H9 (cell line): ENCODE results near the gene NSMCE4A. TPM values are rescaled to one million over a fixed set of nuclear protein-coding genes. Genes with fewer than 3 reads are reported as not detected.

Experiments
- DNase-seq: peaks from one replicate; pipeline ENCODE4 v3.0.0-alpha.2; 2017
- H2AFZ ChIP-seq: one replicate; pipeline ENCODE4 v1.6.1; 2013; ENCODE audit warnings: mild to moderate bottlenecking, low read length, control low read depth, moderate library complexity
- H2AK5ac ChIP-seq: 2 replicates; pipeline ENCODE4 v1.6.1; 2013; ENCODE audit warnings: low read length, control low read depth, mixed read lengths; ENCODE audit not compliant: insufficient read length
- H2BK120ac ChIP-seq: one replicate; pipeline ENCODE4 v1.6.1; 2013; ENCODE audit warnings: low read depth, mild to moderate bottlenecking, low read length, control low read depth, inconsistent platforms; ENCODE audit not compliant: poor library complexity, severe bottlenecking
- H2BK12ac ChIP-seq: 2 replicates; pipeline ENCODE4 v1.6.1; 2013; ENCODE audit warnings: low read length, control low read depth, mixed read lengths, low read depth; ENCODE audit not compliant: insufficient read length
- H2BK15ac ChIP-seq: 2 replicates; pipeline ENCODE4 v1.6.1; 2013; ENCODE audit warnings: low read depth, low read length, control low read depth
- H2BK20ac ChIP-seq: one replicate; pipeline ENCODE4 v1.6.1; 2013; ENCODE audit warnings: low read depth, mild to moderate bottlenecking, low read length, control low read depth, inconsistent platforms; ENCODE audit not compliant: poor library complexity, severe bottlenecking
- H2BK5ac ChIP-seq: 2 replicates; pipeline ENCODE4 v1.6.1; 2013; ENCODE audit warnings: low read length, control low read depth, mixed read lengths; ENCODE audit not compliant: insufficient read length
- H3K14ac ChIP-seq: 2 replicates; pipeline ENCODE4 v1.6.1; 2013; ENCODE audit warnings: low read length, control low read depth; ENCODE audit not compliant: insufficient read depth
- H3K18ac ChIP-seq: 2 replicates; pipeline ENCODE4 v1.6.1; 2013; ENCODE audit warnings: low read depth, mild to moderate bottlenecking, mixed read lengths, low read length, control low read depth; ENCODE audit not compliant: insufficient read length
- H3K23ac ChIP-seq: 2 replicates; pipeline ENCODE4 v1.6.1; 2013; ENCODE audit warnings: low read length, control low read depth, mixed read lengths, low read depth; ENCODE audit not compliant: insufficient read length
- H3K23me2 ChIP-seq: 2 replicates; pipeline ENCODE4 v1.6.1; 2013; ENCODE audit warnings: low read depth, mild to moderate bottlenecking, mixed read lengths, low read length, control low read depth; ENCODE audit not compliant: insufficient read length, poor library complexity, severe bottlenecking
- H3K27ac ChIP-seq: 2 replicates; pipeline ENCODE4 v1.5.1; 2013; ENCODE audit warnings: low read length, control low read depth, mixed read lengths, low read depth; ENCODE audit not compliant: insufficient read length
- H3K27me3 ChIP-seq: 2 replicates; pipeline ENCODE4 v1.6.1; 2013; ENCODE audit warnings: low read length, control low read depth, inconsistent platforms; ENCODE audit not compliant: insufficient read depth
- H3K4ac ChIP-seq: 2 replicates; pipeline ENCODE4 v1.6.1; 2013; ENCODE audit warnings: low read depth, mild to moderate bottlenecking, control low read depth, inconsistent platforms, low read length, moderate library complexity
- H3K4me1 ChIP-seq: 2 replicates; pipeline ENCODE4 v1.6.1; 2013; ENCODE audit warnings: low read length, control low read depth, inconsistent platforms; ENCODE audit not compliant: insufficient read depth
- H3K4me2 ChIP-seq: 2 replicates; pipeline ENCODE4 v1.6.1; 2013; ENCODE audit warnings: low read length, control low read depth, mixed read lengths; ENCODE audit not compliant: insufficient read length, insufficient read depth
- H3K56ac ChIP-seq: 2 replicates; pipeline ENCODE4 v1.6.1; 2013; ENCODE audit warnings: low read depth, mild to moderate bottlenecking, mixed read lengths, low read length, control low read depth; ENCODE audit not compliant: insufficient read length
- H3K79me1 ChIP-seq: 2 replicates; pipeline ENCODE4 v1.6.1; 2013; ENCODE audit warnings: low read depth, mild to moderate bottlenecking, moderate library complexity, low read length, control low read depth, inconsistent platforms; ENCODE audit not compliant: insufficient read depth, poor library complexity, severe bottlenecking
- H3K79me2 ChIP-seq: 2 replicates; pipeline ENCODE4 v1.6.1; 2013; ENCODE audit warnings: low read length, control low read depth, inconsistent platforms; ENCODE audit not compliant: insufficient read depth
- H3K9ac ChIP-seq: 2 replicates; pipeline ENCODE4 v1.6.1; 2013; ENCODE audit warnings: low read length, control low read depth, mixed read lengths; ENCODE audit not compliant: insufficient read length; ENCODE audit errors: extremely low read depth
- H3K9me3 ChIP-seq: one replicate; pipeline ENCODE4 v1.6.1; 2013; ENCODE audit warnings: low read depth, low read length, inconsistent platforms; ENCODE audit not compliant: control insufficient read depth
- H3T11ph ChIP-seq: one replicate; pipeline ENCODE4 v1.6.1; 2013; ENCODE audit warnings: mild to moderate bottlenecking, low read length, control low read depth, inconsistent platforms
- H4K20me1 ChIP-seq: one replicate; pipeline ENCODE4 v1.6.1; 2013; ENCODE audit not compliant: control insufficient read depth, insufficient read length, insufficient read depth
- H4K5ac ChIP-seq: 2 replicates; pipeline ENCODE4 v1.6.1; 2013; ENCODE audit warnings: low read depth, mild to moderate bottlenecking, mixed read lengths, low read length, control low read depth; ENCODE audit not compliant: insufficient read length
- H4K8ac ChIP-seq: replicated peaks from 2 replicates; pipeline ENCODE4 v1.6.1; 2013; ENCODE audit warnings: low read length, control low read depth, mixed read lengths, low read depth; ENCODE audit not compliant: insufficient read length
- H4K91ac ChIP-seq: 2 replicates; pipeline ENCODE4 v1.6.1; 2013; ENCODE audit warnings: low read depth, mild to moderate bottlenecking, moderate library complexity, mixed read lengths, low read length, control low read depth; ENCODE audit not compliant: insufficient read length
- H3K27ac Mint-ChIP-seq, 3 experiments: 2 replicates in 2 of 3; 3 replicates in 1 of 3; pipeline ENCODE4 v1.8.0; 2020 to 2021; ENCODE audit warnings: mixed read lengths in 3 of 3, mild to moderate bottlenecking in 1 of 3, moderate library complexity in 1 of 3
- H3K27me3 Mint-ChIP-seq: 2 replicates; pipeline ENCODE4 v1.8.0; 2021; ENCODE audit warnings: low read depth, mild to moderate bottlenecking, moderate library complexity, mixed read lengths
- H3K36me3 Mint-ChIP-seq, 3 experiments: 2 replicates in 2 of 3; 3 replicates in 1 of 3; pipeline ENCODE4 v1.8.0; 2020 to 2021; ENCODE audit warnings: low read depth in 3 of 3, mixed read lengths in 3 of 3; ENCODE audit not compliant: insufficient read depth in 1 of 3
- H3K4me1 Mint-ChIP-seq, 2 experiments: 2 replicates each; pipeline ENCODE4 v1.8.0; 2020; ENCODE audit warnings: mixed read lengths in 2 of 2
- H3K4me3 Mint-ChIP-seq, 2 experiments: 2 replicates in 1 of 2; 3 replicates in 1 of 2; pipeline ENCODE4 v1.8.0; 2020 to 2021; ENCODE audit warnings: mild to moderate bottlenecking in 2 of 2, mixed read lengths in 2 of 2, moderate library complexity in 1 of 2
- H3K9me3 Mint-ChIP-seq, 2 experiments: 2 replicates in 1 of 2; 3 replicates in 1 of 2; pipeline ENCODE4 v1.8.0; 2020; ENCODE audit warnings: mild to moderate bottlenecking in 2 of 2, mixed read lengths in 2 of 2, moderate library complexity in 1 of 2
- WGBS: extraction: QIAGEN DNeasy Blood & Tissue Kit; methylation state at CpG from one replicate; pipeline ENCODE4 v1.1.7; 2013; ENCODE audit warnings: missing lambda C conversion rate, low lambda C conversion rate, mixed read lengths; ENCODE audit not compliant: insufficient read length; ENCODE audit errors: extremely low coverage; 5-methylcytosine and 5-hydroxymethylcytosine counted together
- total RNA-seq: library from RNA; stranded (reverse); gene quantifications from 2 replicates; pipeline ENCODE4 v1.2.1, GENCODE V29; 2021
- TF ChIP-seq, protein P1 (sequence below): fragments of 200-600 bp; sonication (generic); conservative IDR thresholded peaks from 3 replicates; pipeline ENCODE4 v1.8.0; 2021; ENCODE audit warnings: antibody characterized with exemption, mild to moderate bottlenecking

The NSMCE4A gene
- total RNA-seq, 1 experiment from 2014 or later = 59.0 TPM

DNA sequence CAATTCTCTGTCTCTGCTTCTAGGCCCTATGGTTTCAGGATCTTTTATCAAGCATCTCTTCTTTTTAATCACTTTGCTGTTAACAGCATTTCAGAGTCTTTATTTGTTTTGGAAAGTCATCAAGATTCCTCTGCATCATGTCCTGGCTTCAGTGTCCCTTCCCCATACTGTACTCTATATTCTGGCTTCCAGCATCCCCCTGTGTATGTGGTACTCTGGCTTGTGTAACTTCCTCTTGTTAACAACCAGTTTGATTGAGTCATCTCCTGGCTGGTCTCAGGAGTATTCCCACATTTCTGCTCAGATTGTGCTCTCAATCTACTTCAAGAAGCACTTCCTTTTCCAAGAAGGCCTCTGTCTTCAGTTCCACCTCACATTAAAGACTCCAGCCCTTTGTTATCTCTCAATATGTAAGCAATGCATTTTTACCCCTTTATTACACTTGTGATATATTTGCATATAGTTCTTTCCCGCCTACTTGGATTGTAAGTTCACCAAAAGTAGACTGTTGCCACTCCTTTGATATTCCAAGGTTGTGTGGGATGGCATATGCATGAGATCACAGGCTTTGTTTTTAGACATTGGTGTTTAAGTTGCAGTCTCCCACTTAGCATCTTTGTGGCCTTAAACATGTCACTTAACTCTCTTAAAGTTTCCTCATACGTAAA, 32.1 kb downstream of the NSMCE4A start:
- Histone ChIP-seq H3K4me2 (no peak overlapping the region), H2BK12ac (no peak overlapping the region), H3K18ac (no peak overlapping the region), H3K4ac (no peak overlapping the region), H3K23me2 (no peaks in the 10 kb centered on the region), H3K79me2 (no peaks in the 10 kb centered on the region), H3K14ac (no peak overlapping the region), H3K9ac (no peak overlapping the region), H3T11ph (no peak overlapping the region), H4K5ac (no peak overlapping the region), H3K23ac (no peak overlapping the region), H3K27ac (no peak overlapping the region), H2BK120ac (no peak overlapping the region), H2AK5ac (no peak overlapping the region), H2AFZ (no peak overlapping the region), H4K91ac (no peak overlapping the region), H2BK15ac (no peak overlapping the region), H2BK5ac (no peak overlapping the region), H3K27me3 (no peaks in the 10 kb centered on the region), H2BK20ac (no peak overlapping the region), H3K4me1 (no peaks in the 10 kb centered on the region), H4K8ac (no peak overlapping the region), H3K56ac (no peak overlapping the region), H3K79me1 (no peaks in the 10 kb centered on the region), H3K9me3 (no peaks in the 10 kb centered on the region), H4K20me1 (no peaks in the 10 kb centered on the region)
- no peak overlapping the region for H3K4me3 Mint-ChIP-seq
- WGBS = no CpG with 5 or more reads among the region's 2 CpGs
- H3K27ac Mint-ChIP-seq = no peak overlapping the region
- H3K4me1 Mint-ChIP-seq = no peaks in the 10 kb centered on the region; a peak in 1 of 4 replicates
- H3K27me3 Mint-ChIP-seq = no peaks in the 10 kb centered on the region
- TF ChIP-seq, protein P1, sequence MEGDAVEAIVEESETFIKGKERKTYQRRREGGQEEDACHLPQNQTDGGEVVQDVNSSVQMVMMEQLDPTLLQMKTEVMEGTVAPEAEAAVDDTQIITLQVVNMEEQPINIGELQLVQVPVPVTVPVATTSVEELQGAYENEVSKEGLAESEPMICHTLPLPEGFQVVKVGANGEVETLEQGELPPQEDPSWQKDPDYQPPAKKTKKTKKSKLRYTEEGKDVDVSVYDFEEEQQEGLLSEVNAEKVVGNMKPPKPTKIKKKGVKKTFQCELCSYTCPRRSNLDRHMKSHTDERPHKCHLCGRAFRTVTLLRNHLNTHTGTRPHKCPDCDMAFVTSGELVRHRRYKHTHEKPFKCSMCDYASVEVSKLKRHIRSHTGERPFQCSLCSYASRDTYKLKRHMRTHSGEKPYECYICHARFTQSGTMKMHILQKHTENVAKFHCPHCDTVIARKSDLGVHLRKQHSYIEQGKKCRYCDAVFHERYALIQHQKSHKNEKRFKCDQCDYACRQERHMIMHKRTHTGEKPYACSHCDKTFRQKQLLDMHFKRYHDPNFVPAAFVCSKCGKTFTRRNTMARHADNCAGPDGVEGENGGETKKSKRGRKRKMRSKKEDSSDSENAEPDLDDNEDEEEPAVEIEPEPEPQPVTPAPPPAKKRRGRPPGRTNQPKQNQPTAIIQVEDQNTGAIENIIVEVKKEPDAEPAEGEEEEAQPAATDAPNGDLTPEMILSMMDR = no peak
- peaks cover 2 to 11% of the 10 kb centered on the region in 2 experiments; a peak in 3 of 5 replicates for H3K9me3 Mint-ChIP-seq
- H3K36me3 Mint-ChIP-seq = peaks cover 0 to 7% (median 0%) of the 10 kb centered on the region in 3 experiments; a peak in 2 of 7 replicates
- no peak for DNase-seq
